ENCODE data around the gene GGA1.

- TF ChIP-seq MAX (IDR thresholded peaks at IDR 0.05) (peak; percentile 60; the same call in 1 of the 2 replicates), REST (IDR thresholded peaks at IDR 0.05; ENCODE audit: low read depth) (no peak), RAD21 (IDR thresholded peaks at IDR 0.05; ENCODE audit: low read depth) (no peak), CEBPB (IDR thresholded peaks at IDR 0.05) (no peak), YY1 (IDR thresholded peaks at IDR 0.05; ENCODE audit: low read depth) (no peak), EGR1 (IDR thresholded peaks at IDR 0.05) (no peak), USF1 (IDR thresholded peaks at IDR 0.05) (no peak), TAF1 (IDR thresholded peaks at IDR 0.05; ENCODE audit: low read depth) (peak; percentile 44; the same call in 1 of the 2 replicates), EP300 (IDR thresholded peaks at IDR 0.05; ENCODE audit: borderline replicate concordance) (no peak), ZBTB7A (IDR thresholded peaks at IDR 0.05; ENCODE audit: low read depth) (no peak), CREB1 (IDR thresholded peaks at IDR 0.05; ENCODE audit: low read depth) (no peak), TEAD4 (IDR thresholded peaks at IDR 0.05) (no peak), FOXM1 (IDR thresholded peaks at IDR 0.05; ENCODE audit: borderline replicate concordance, low read depth) (no peak)
Measured at GRCh38 chr22:37559901-37560607, 48.6 kb upstream of the GGA1 start, which contains the start of gene CDC42EP1.
